Posterior vena cava (tissue), 2 donors: Measurements from ENCODE around the gene KIF1A. TPM values are rescaled to one million over a fixed set of nuclear protein-coding genes. Genes with fewer than 3 reads are reported as not detected.

ENCODE experiments used
- DNase-seq: peaks from one replicate; pipeline ENCODE4 v3.0.0-alpha.2; 2020; ENCODE audit warnings: low spot score
- intact Hi-C, 2 donors: fragments of 100-400 bp; cut with DNase I; formaldehyde crosslinking; loops; one replicate each; pipeline versions ENCODE4 v1.14.1 to v1.14.2; 2022 to 2023
- total RNA-seq, 2 donors: library from RNA; stranded (reverse); fragmentation: NEBNext Ultra II Directional; extraction: Animal tissue kit (Norgen Biotek cat#: 25700); gene quantifications; one replicate each; pipeline ENCODE4 v1.2.1, GENCODE V29; 2021
- donor health status: DM: yes; HTN: yes; CAD: no.
- donor health status: DM: yes; HTN: yes; CAD: no.

KIF1A gene
- total RNA-seq, 2 donors from 2014 or later, result 0.37 to 0.57 TPM

- DNase-seq, result no peak
- intact Hi-C loops, result loop anchor here in 1 of 2 donors (5.0 kb wide), 1 partner anchor 529 kb away; no protein-coding TSS in a partner anchor
These were observed 74.1 kb downstream of the KIF1A start for GRCh38 chr2:240745962-240746361.

- intact Hi-C loops, result loop anchor here in 1 of 2 donors (5.0 kb wide), 1 partner anchor 528 kb away; no protein-coding TSS in a partner anchor
- DNase-seq, result no peak
These were observed 74.6 kb downstream of the KIF1A start for GRCh38 chr2:240745456-240745855.

- DNase-seq, result no peak
These were observed 77.4 kb downstream of the KIF1A start for GRCh38 chr2:240742602-240743095.

GRCh38 chr2:240741091-240741490 lies 78.9 kb downstream of the KIF1A start:
- intact Hi-C loops, result no loop called here
- no peak for DNase-seq

More at GRCh38 chr2:240742602-240743095, 77.4 kb downstream of the KIF1A start:
- intact Hi-C loops, result no loop called here

GRCh38 chr2:240739797-240740196 lies 80.2 kb downstream of the KIF1A start:
- no peak for DNase-seq
- intact Hi-C loops, result no loop called here

GRCh38 chr2:240737958-240738357 lies 82.1 kb downstream of the KIF1A start:
- DNase-seq, result no peak
- intact Hi-C loops, result no loop called here

GRCh38 chr2:240737512-240737911 lies 82.5 kb downstream of the KIF1A start:
- DNase-seq, result no peak
- intact Hi-C loops, result no loop called here

- intact Hi-C loops, result no loop called here
- DNase-seq, result no peak
These were observed 83.5 kb downstream of the KIF1A start for GRCh38 chr2:240736281-240737250.

- intact Hi-C loops, result no loop called here
These were observed 84.5 kb downstream of the KIF1A start for GRCh38 chr2:240735476-240735875.

GRCh38 chr2:240734756-240735155 lies 85.3 kb downstream of the KIF1A start:
- intact Hi-C loops, result no loop called here
- no peak for DNase-seq

More at GRCh38 chr2:240735476-240735875, 84.5 kb downstream of the KIF1A start:
- no peak for DNase-seq

GRCh38 chr2:240733803-240734495 lies 86.1 kb downstream of the KIF1A start:
- intact Hi-C loops, result no loop called here

GRCh38 chr2:240732911-240733622 lies 87.0 kb downstream of the KIF1A start:
- DNase-seq, result no peak
- intact Hi-C loops, result no loop called here

More at GRCh38 chr2:240733803-240734495, 86.1 kb downstream of the KIF1A start:
- no peak for DNase-seq

- intact Hi-C loops, result no loop called here
- DNase-seq, result no peak
These were observed 87.8 kb downstream of the KIF1A start for GRCh38 chr2:240732184-240732583.

GRCh38 chr2:240731178-240731545 lies 88.9 kb downstream of the KIF1A start:
- DNase-seq, result no peak
- intact Hi-C loops, result no loop called here

GRCh38 chr2:240730501-240731177 lies 89.4 kb downstream of the KIF1A start:
- intact Hi-C loops, result no loop called here
- DNase-seq, result no peak

GRCh38 chr2:240728827-240729226 lies 91.2 kb downstream of the KIF1A start:
- intact Hi-C loops, result loop anchor here in 1 of 2 donors (10.0 kb wide), 1 partner anchor 1254 kb away; no protein-coding TSS in a partner anchor
- no peak for DNase-seq

- intact Hi-C loops, result loop anchor here in 1 of 2 donors (10.0 kb wide), 1 partner anchor 1254 kb away; no protein-coding TSS in a partner anchor
- no peak for DNase-seq
These were observed 91.7 kb downstream of the KIF1A start for GRCh38 chr2:240728361-240728760.

GRCh38 chr2:240727913-240728312 lies 92.1 kb downstream of the KIF1A start:
- intact Hi-C loops, result loop anchor here in 1 of 2 donors (10.0 kb wide), 1 partner anchor 1253 kb away; no protein-coding TSS in a partner anchor
- DNase-seq, result no peak
